Myocyte (in vitro differentiated cells): ENCODE measurements around the gene MYOG. TPM values are rescaled to one million over a fixed set of nuclear protein-coding genes. Genes with fewer than 3 reads are reported as not detected.

Source experiments
- DNase-seq: peaks from one replicate; pipeline ENCODE4 v3.0.0-alpha.2; 2012; ENCODE audit warnings: low read depth
- polyA plus RNA-seq: library from polyadenylated mRNA; unstranded; fragments of >200 nt; gene quantifications from one replicate; pipeline ENCODE4 v1.2.1, GENCODE V29; 2012; ENCODE audit warnings: missing spikeins
- total RNA-seq: library from RNA; depleted of rRNA; stranded (reverse); fragments of >200 nt; gene quantifications from 2 replicates; pipeline ENCODE4 v1.2.3, GENCODE V29; 2014

The MYOG gene
- total RNA-seq, result 882 and 1,586 TPM in 2 replicates
- polyA plus RNA-seq, result 367 TPM

DNA sequence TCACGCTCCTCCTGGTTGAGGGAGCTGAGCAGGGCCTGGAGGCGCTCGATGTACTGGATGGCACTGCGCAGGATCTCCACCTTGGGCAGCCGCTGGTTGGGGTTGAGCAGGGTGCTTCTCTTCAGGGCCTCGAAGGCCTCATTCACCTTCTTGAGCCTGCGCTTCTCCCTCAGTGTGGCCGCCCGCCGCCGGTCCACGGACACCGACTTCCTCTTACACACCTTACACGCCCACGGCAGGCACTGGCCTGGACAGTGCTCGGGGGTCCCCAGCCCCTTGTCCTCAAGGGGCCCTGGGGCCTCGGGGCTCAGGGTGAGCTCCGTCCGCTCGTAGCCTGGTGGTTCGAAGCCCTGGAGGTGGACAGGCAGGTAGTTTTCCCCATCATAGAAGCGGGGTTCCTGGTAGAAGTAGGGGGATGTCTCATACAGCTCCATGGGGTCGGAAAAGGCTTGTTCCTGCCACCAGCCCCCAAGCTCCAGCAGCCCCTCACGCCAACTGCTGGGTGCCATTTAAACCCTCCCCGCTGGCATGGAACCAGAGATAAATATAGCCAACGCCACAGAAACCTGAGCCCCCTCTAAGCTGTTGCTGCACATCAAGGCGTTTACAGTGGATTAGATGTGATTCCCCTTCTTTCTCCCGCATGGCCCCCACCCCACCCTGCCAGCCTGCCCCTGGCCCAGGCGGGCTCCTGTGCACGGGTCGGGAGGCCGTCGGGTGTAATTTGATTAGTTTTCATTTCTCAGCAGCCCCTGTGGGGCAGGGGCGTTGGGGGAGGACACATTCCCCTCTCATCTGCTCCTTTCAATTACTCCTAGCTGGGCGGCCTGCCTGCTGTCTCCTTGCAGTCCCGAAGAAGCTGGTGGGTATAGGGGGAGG, at the start of gene MYOG:
TSS of gene MYOG (minus strand) at position 485 of the 879 bp plus-strand sequence. CDS start at position 434, 51 bp downstream.
- DNase-seq, result peak; percentile 95

DNA sequence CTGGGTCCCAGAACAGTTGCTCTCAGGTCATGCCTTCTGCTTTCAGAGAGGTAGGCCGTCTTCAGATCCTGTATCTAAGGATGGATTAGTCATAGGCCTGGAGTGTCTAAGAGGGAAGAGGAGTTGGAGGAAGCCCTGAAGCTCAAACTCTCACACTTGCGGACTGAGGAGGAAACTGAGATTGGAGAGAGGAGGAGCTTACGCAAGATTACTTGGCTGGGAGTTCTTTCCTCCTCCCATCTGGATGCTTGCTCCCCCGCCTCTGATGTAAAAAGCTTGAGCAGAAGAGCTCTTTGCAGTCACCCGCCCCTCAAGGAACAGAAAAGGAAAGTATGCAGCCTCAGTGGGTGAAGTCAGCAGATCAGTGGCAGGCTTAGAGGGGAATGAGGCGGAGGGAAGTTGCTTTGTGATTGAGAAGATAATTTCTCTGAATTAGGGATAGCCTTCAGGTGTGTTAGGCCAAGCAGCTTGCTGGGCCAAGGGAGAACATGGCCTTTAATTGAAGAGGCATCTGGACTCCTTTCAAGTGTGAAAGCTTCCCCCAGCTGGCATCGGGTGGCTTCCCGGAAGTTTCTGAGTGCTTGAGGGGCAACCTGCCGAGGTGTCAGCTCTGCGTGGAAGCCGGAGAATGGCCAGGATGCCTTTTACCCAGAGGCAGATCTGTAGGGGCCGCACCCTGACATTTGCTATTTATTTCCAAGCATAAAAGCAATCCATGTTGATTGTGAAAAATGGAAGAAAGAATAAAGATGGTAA, 48.3 kb upstream of the MYOG start:
- no peak for DNase-seq

DNA sequence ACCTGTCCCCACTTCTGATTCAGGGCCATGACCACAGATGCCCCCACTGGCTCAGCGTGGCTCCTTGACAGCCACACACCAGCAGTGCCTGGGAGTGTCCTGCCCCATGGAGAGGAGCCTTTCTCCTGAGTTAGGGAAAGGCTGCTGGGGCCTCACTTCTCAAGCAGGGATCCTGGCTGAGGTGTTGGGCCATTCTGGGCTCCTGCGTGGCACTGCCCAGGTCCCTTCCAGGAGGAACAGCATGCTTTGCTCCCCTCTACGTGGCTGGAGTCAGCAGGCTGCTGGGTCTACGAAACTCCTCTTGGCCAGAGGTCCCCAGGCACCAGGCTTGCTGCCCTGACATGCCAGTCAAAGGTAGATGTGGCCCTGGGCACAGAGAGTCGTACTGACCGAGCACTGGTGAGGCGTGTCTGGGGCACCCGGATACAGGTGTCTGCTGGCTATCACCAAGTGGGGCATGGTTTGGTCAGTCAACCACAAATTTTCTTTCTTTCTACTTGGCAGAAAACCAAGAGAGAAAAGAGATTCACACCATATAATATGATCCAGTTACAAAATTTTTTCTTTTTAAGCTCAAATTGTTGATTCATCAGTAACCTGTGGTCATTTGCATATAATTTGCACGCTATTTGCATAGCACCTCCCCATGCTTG, 45.9 kb upstream of the MYOG start:
- no peak for DNase-seq

DNA sequence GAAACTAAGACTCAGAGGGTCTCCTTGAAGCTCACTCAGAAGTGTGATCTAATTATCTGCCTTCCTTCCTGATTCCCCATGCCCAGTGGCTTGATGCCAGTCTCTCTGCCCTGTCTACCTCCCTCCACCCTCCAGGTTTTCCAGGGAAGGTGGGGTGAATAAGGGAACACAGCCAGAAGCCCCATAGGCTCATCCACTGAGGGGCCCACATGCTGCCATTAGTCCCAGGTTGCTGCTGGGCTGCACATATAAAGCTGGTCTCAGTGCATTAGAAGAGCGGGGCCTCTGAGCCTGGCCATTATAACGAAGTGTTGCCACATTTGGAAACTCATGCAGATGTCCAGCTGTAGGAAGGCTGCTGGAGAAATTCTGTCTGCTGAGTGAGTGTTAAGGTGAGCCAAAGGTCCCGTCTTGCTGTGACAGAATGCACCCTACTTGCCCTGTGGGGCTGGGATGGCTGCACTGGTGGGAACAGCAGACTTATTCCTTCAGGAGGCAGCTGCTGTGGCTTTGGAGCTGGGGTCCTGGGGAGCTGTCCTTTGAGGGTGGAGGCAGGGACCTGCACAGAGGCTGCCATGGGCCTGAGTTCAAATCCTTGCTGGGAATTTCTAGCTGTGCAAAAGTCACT, 44.7 kb upstream of the MYOG start:
- no peak for DNase-seq

DNA sequence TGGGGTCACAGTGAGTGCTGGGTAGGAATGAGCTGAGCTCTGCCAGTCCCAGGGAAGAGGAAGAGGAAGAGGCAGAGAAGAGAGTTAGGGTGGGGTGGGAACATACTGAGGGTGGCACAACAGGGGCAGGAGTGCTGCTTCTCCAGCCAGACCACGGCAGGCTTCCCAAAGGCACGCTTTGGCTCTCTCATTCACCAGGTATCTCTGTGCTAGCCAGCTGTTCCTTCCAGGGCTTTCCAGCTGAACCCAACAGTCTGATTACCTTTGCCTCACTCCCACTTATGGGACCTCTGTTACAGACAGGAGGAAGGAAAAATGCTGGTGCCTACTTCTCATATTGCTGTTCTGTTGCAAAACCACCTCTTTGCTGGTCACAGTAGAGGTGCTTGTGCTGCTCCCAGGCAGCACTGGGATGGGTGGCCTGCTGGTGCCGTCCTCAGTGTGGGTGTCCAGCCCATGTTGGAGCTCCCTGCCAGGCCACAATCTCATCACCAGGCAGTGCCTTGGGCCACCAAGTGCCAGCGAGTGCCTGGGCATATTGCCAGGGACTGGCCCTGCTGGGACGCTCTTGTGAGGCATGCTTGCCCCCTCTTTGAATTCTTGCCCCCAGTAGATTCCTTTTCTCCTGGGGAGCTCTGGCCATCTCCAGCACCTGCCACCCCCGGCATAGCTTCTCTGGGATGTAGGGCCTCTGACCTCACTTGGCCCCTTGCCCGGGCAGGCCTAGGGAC, 43.9 kb upstream of the MYOG start:
- DNase-seq, result peak; percentile 92

DNA sequence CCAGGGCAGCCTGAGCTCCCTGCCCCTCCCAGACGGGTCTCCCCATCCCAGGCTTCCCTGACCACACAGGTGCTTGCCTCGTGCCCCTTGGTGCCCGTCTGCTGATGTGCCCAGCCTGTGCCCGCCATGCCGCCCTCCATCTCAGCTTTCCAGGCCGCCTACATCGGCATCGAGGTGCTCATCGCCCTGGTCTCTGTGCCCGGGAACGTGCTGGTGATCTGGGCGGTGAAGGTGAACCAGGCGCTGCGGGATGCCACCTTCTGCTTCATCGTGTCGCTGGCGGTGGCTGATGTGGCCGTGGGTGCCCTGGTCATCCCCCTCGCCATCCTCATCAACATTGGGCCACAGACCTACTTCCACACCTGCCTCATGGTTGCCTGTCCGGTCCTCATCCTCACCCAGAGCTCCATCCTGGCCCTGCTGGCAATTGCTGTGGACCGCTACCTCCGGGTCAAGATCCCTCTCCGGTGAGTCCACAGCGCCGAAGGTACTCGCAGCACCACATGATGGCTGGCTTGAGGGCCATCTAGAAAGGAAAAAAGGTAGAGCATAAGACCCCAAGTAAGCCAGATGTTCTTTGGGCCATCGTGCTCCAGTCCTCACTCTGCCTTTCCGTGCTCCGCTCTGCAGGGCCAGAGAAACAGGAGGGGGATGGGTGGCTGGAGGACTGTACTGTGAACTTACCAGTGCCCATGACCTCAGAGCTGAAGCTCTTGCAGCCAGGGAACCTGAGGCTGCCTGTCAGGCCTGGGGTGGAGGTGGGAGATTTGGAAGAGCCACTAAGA, 43.1 kb upstream of the MYOG start:
- no peak for DNase-seq

DNA sequence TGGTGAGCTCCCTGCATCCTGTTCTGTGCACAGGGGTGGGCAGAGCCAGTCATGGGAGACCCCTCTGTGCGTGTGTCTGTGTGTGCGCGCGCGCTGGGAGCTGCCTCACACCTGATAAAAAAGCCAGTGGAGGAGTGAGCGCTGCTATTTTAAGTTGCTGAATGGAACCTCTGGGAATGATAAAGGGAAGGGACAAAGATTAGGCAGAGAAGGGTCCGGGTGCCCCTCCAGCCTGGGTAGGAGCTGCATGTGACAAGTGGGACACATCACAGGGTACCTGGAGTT, 42.6 kb upstream of the MYOG start:
- no peak for DNase-seq

- peak; percentile 87 for DNase-seq
Observed at GRCh38 chr1:203127666-203128430, 42.0 kb upstream of the MYOG start, which contains the start of gene ADORA1. Gene ADORA1, plus strand, starts transcription at chr1:203127726. Its CDS starts 1,116 bp downstream, at chr1:203128842.

GRCh38 chr1:203126866-203127665, 41.3 kb upstream of the MYOG start:
- DNase-seq, result no peak

DNA sequence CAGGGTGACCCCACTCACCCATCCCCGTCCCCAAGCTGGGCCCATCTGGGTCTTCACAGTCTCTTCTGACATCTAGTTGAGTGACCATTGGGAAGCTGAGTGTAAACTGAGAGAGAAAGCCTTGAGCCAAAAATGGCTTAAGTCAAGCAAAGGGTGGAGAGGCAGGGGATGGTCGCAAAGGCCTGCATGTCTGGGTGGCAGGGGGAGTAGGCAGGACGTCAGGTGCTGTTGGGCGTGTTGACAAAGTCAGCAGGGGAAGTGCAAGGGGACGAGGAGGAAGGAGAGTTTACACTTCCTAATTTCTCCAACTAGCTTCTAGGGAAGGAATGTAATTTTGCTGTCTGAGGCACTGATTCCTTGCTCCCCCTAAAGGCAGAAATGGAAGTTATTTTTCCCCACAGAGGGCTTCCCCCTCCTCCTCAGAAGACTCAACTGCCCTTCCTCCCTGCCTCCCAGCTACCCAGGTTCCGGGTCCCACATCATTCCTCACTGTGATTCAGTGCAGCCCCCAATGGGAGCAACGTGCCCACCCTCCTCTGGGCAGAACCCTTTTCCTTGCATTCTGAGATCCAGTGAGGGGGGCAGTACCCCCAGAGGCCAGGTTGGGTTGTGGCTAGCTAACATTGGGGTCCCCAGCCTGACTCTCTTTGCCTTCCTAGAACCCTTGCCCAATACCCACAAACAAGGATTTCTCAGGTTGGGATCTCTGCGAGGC, 40.5 kb upstream of the MYOG start:
- DNase-seq, result peak; percentile 75

- no peak for DNase-seq
Observed at GRCh38 chr1:203124546-203125317, 38.9 kb upstream of the MYOG start.

DNA sequence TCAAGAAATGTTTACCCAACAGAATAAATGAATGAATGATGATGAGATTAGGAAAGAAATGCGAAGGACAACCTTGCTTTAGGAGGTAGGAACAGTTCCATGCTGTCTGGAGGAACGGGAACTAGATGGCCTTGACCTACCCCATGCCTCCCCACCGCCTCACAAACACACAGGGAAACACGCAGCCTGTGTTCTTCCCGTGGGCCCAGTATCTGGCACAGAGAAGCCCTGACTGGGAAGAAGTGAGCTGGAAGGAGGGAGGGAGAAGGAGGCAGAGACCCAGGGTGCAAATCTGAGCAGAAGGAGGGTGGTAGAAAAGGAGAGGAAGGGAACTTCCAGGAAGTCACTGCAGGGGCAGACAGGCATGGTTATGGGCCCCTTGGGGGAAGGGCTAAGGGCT, 38.2 kb upstream of the MYOG start:
- no peak for DNase-seq

DNA sequence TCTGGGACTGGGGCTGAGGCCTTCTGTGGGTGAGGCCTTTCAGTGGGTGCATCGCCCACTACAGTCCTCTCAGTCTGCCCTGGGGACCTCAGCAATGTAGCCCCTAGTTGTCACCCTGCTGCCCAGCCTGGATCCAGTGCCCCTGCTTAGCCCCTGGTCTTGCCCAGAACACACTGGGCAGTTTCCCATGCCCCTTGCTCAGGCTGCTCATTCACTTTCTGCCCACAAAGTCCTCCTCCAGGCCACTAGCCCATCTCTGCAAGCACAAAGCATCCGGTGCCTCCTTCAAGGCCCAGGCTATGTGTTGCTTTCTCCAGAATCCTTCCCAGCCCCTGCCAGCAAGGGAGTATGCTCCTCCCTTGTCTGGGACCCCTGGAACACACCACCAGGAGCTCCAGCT, 36.3 kb upstream of the MYOG start:
- no peak for DNase-seq

DNA sequence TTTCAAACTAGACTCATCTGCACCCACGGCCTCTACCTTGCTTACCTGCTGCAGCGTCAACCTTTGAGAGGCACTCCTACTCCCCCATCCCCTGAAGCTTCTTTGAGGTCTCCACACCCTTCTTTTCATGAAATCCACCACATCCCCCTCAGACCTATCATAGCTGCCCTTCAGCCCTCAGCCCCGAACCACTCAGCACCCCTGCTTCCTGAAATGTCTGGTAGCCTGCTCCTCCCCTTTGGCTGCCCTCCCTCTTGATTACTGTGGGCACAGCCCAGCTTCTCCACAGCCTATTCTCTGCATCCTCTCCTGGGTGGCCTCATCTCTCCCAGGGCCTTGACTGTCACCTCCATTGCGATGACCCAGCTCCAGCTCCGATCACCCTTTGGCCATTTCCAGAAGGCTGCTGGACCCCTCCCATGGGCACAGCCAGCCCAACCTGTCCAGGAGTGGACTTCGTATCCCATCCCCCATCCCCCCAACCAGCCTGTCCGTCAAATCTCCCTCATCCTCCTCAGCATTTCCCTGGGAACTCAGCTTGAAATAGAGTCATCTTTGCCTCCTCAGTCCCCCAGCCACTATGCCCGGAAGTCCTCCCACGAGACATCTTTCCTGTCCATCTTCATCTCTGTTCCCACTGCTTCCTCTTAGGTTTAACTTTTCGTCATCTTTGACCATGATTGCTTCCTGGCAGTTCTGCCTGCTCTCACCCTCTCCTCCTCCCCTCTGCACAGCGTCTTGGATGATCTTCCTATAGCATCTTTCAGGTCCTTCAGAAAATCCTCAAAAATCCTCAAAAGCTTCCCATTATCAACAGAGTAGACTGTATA, 35.6 kb upstream of the MYOG start:
- DNase-seq, result no peak

- peak; percentile 65 for DNase-seq
Observed at GRCh38 chr1:203120325-203121153, 34.7 kb upstream of the MYOG start.
